ENCODE results near the gene SLC25A1. TPM values are rescaled to one million over a fixed set of nuclear protein-coding genes. Genes with fewer than 3 reads are reported as not detected.
A peak's percentile ranks its signal among the peaks of the same experiment; 100 is the strongest.

SLC25A1 gene
- total RNA-seq, 1 experiment from 2014 or later: 162 TPM

DNA sequence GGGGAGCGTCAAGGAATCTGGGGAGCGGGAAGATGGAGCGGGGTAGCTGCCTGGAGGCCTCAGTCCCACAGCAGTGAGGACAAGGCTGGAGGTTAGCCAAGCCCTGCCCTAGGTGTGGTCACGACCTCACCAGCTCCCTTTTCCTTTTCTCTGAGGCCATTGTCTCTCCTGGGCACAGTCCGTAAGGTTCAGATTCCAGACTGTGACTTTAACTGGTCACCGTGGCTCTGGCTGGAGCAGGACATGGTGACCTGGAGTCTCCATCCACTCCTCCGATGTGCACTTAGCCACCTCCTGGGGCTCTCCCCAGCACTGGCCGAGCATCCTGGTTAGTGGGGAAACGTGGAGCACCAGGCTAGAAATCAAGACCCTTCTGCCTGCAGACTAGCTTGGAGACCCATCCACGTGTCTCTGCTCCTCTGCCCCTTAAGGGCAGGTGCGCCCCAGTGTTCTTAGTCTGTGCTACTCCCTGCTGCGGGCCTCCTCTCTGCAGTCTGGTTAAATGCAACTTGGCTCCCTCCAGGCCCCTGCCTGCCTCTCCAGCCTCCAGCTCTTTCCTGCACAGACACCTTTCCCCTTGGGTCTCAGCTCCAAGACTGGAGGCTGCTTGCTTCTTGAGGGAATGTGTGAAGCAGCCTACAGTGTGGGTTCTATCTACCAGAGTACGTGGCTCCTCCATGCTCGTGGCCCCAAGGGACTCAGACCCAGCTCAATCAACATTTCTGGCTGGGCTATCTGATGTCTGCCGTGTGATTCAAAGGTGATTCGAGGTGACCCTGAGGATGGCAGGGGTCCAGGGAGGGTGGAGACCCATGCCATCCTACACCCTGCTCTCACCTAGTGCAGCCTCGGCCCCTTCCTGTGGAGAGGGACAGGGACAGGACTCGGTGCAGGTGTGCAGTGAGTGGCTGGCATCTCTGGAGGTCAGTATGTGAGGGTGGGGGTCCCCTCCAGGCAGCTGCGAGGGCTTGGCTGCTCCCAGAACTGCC, 5.2 kb downstream of the SLC25A1 start:
- intact Hi-C loops (cut with micrococcal nuclease; ENCODE audit: unreplicated experiment): no loop called here
- DNase-seq (ENCODE audit: low read depth, low spot score): no peak
- in situ Hi-C loops (cut with HindIII; ENCODE audit: low pct_unique_long_range_greater_than_20kb, low sequenced_read_pairs): no loop called here
- Histone ChIP-seq H3K27me3 (ENCODE audit: control insufficient read depth, insufficient read depth, low read length) (no peaks in the 10 kb centered on the region; the same call in 1 of the 2 replicates), H3K9me3 (ENCODE audit: control insufficient read depth, insufficient read depth, low read depth, low read length) (no peaks in the 10 kb centered on the region), H3K36me3 (ENCODE audit: control insufficient read depth, insufficient read depth, low read length) (no peaks in the 10 kb centered on the region; the same call in 1 of the 2 replicates), H3K4me1 (ENCODE audit: control insufficient read depth, insufficient read depth, low read length) (peaks cover 48% of the 10 kb centered on the region), H3K27ac (ENCODE audit: low read length) (peak overlapping the region; percentile 87), H3K4me3 (ENCODE audit: low read depth in 2 of 2, low read length in 2 of 2) (peak overlapping the region; percentile 80 to 92)
- ATAC-seq: no peak
- POLR2A ChIA-PET: interaction anchor here (0.5 kb wide), 1 partner anchor 793 kb away, joined by 8 read pairs; no protein-coding TSS in a partner anchor
- BruUV-seq (replicated peaks): no TSS peak
- TF ChIP-seq, protein P1, sequence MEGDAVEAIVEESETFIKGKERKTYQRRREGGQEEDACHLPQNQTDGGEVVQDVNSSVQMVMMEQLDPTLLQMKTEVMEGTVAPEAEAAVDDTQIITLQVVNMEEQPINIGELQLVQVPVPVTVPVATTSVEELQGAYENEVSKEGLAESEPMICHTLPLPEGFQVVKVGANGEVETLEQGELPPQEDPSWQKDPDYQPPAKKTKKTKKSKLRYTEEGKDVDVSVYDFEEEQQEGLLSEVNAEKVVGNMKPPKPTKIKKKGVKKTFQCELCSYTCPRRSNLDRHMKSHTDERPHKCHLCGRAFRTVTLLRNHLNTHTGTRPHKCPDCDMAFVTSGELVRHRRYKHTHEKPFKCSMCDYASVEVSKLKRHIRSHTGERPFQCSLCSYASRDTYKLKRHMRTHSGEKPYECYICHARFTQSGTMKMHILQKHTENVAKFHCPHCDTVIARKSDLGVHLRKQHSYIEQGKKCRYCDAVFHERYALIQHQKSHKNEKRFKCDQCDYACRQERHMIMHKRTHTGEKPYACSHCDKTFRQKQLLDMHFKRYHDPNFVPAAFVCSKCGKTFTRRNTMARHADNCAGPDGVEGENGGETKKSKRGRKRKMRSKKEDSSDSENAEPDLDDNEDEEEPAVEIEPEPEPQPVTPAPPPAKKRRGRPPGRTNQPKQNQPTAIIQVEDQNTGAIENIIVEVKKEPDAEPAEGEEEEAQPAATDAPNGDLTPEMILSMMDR (IDR thresholded peaks at IDR 0.05): no peak
- TF ChIP-seq, protein P2, sequence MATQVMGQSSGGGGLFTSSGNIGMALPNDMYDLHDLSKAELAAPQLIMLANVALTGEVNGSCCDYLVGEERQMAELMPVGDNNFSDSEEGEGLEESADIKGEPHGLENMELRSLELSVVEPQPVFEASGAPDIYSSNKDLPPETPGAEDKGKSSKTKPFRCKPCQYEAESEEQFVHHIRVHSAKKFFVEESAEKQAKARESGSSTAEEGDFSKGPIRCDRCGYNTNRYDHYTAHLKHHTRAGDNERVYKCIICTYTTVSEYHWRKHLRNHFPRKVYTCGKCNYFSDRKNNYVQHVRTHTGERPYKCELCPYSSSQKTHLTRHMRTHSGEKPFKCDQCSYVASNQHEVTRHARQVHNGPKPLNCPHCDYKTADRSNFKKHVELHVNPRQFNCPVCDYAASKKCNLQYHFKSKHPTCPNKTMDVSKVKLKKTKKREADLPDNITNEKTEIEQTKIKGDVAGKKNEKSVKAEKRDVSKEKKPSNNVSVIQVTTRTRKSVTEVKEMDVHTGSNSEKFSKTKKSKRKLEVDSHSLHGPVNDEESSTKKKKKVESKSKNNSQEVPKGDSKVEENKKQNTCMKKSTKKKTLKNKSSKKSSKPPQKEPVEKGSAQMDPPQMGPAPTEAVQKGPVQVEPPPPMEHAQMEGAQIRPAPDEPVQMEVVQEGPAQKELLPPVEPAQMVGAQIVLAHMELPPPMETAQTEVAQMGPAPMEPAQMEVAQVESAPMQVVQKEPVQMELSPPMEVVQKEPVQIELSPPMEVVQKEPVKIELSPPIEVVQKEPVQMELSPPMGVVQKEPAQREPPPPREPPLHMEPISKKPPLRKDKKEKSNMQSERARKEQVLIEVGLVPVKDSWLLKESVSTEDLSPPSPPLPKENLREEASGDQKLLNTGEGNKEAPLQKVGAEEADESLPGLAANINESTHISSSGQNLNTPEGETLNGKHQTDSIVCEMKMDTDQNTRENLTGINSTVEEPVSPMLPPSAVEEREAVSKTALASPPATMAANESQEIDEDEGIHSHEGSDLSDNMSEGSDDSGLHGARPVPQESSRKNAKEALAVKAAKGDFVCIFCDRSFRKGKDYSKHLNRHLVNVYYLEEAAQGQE (IDR thresholded peaks at IDR 0.05; ENCODE audit: insufficient read depth in 1 of 2, low read depth in 2 of 2, low read length in 1 of 2): no peak
- TF ChIP-seq TCF7L2 (IDR thresholded peaks at IDR 0.05; ENCODE audit: low read depth, low read length): no peak
- no peak for TF ChIP-seq POLR2AphosphoS5 (IDR thresholded peaks at IDR 0.05; ENCODE audit: low read depth, low read length)
- TF ChIP-seq SIN3A (IDR thresholded peaks at IDR 0.05; ENCODE audit: borderline replicate concordance, insufficient read depth, low read depth, low read length): no peak
- CTCF ChIA-PET: no interaction called here

DNA sequence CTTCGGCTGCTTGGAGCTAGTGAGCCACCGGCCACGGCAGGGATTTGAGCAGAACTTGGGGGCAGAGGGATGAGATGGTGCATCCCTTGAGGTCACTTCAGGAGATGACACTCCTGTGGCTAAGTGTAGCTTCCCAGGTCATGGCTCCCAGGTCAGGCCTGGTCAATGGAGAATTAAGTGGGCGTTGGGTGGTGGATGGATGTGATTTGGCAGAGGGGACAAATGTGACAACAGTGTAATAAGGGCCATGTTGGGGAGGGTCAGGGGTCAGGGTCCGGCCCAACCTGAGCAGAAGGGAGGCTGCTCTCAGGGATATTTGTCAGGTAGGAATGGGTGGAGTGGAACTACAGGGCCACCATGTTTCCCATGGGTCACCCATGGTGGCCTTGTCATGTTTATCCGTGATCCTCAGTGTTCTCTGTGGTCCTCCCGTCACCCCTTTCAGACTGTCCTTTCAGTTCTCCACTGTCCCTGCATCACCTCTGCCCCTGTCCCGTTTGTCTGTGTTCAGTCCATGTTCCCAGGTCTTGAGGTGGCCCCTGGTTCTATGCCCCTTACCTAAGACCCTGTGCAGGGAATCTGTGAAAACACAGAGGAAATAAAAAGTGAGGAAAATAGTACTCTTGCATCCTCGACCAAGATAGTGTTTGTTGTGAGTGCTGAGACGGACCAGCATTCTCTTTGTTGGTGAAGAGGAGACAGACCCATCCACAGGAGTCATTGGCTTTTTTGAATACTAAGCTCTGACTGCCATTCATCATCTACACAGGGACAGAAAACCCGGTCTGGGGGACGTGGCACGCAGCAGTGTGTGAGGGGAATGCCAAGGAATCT, 6.1 kb downstream of the SLC25A1 start:
- ChIA-PET CTCF (no interaction called here), POLR2A (no interaction called here)
- Histone ChIP-seq H3K9me3 (ENCODE audit: control insufficient read depth, insufficient read depth, low read depth, low read length) (no peaks in the 10 kb centered on the region), H3K27me3 (ENCODE audit: control insufficient read depth, insufficient read depth, low read length) (no peaks in the 10 kb centered on the region; the same call in 1 of the 2 replicates), H3K4me3 (ENCODE audit: low read depth in 2 of 2, low read length in 2 of 2) (peak overlapping the region; percentile 80 to 92), H3K27ac (ENCODE audit: low read length) (peak overlapping the region; percentile 87), H3K4me1 (ENCODE audit: control insufficient read depth, insufficient read depth, low read length) (peaks cover 48% of the 10 kb centered on the region), H3K36me3 (ENCODE audit: control insufficient read depth, insufficient read depth, low read length) (no peaks in the 10 kb centered on the region)
- DNase-seq (ENCODE audit: low read depth, low spot score): no peak
- in situ Hi-C loops (cut with HindIII; ENCODE audit: low pct_unique_long_range_greater_than_20kb, low sequenced_read_pairs) (no loop called here), intact Hi-C loops (cut with micrococcal nuclease; ENCODE audit: unreplicated experiment) (no loop called here)
- BruUV-seq (replicated peaks): TSS peak; percentile 92
- TF ChIP-seq SIN3A (IDR thresholded peaks at IDR 0.05; ENCODE audit: borderline replicate concordance, insufficient read depth, low read depth, low read length): no peak
- TF ChIP-seq TCF7L2 (IDR thresholded peaks at IDR 0.05; ENCODE audit: low read depth, low read length): no peak
- TF ChIP-seq, protein P1 (IDR thresholded peaks at IDR 0.05): no peak
- TF ChIP-seq POLR2AphosphoS5 (IDR thresholded peaks at IDR 0.05; ENCODE audit: low read depth, low read length): no peak
- TF ChIP-seq, protein P2 (IDR thresholded peaks at IDR 0.05; ENCODE audit: insufficient read depth in 1 of 2, low read depth in 2 of 2, low read length in 1 of 2): no peak
- ATAC-seq: no peak

Data from Panc1 (cell line).